HepG2 (cell line): Measurements from ENCODE around the gene URM1. TPM values are rescaled to one million over a fixed set of nuclear protein-coding genes. Genes with fewer than 3 reads are reported as not detected.

ENCODE experiments used
- FOXO4 ChIP-seq: sonication (generic); formaldehyde crosslinking; conservative IDR thresholded peaks from 2 replicates; pipeline ENCODE4 v1.8.1; 2023; ENCODE audit warnings: missing genetic modification reagents
- HNRNPH1 ChIP-seq: fragments of 200-400 bp; formaldehyde crosslinking; optimal IDR thresholded peaks from 2 replicates; pipeline ENCODE3; 2017; ENCODE audit warnings: mild to moderate bottlenecking, low read depth, low read length
- KIAA2018 ChIP-seq: sonication (generic); formaldehyde crosslinking; IDR thresholded peaks from 2 replicates; pipeline ENCODE4 v1.5.0; 2020; ENCODE audit warnings: mild to moderate bottlenecking, missing genetic modification reagents, borderline replicate concordance
- PPARG ChIP-seq: conservative IDR thresholded peaks from 2 replicates; pipeline ENCODE4 v1.6.1; 2016; ENCODE audit warnings: missing biosample characterization, missing genetic modification reagents
- TEF ChIP-seq: sonication (generic); formaldehyde crosslinking; IDR thresholded peaks from 2 replicates; pipeline ENCODE4 v1.5.0; 2020; ENCODE audit warnings: missing genetic modification reagents
- TGIF2 ChIP-seq: IDR thresholded peaks from 2 replicates; pipeline ENCODE4 v1.6.1; 2016; ENCODE audit warnings: control low read depth, missing compliant biosample characterization
- ZNF282 ChIP-seq: fragments of 450-650 bp; IDR thresholded peaks from 2 replicates; pipeline ENCODE4 v1.6.1; 2018; ENCODE audit not compliant: partially characterized antibody
- ZNF343 ChIP-seq: sonication (generic); formaldehyde crosslinking; IDR thresholded peaks from 2 replicates; pipeline ENCODE4 v1.4.0; 2020; ENCODE audit warnings: mild to moderate bottlenecking, missing genetic modification reagents
- ZNF552 ChIP-seq: sonication (generic); formaldehyde crosslinking; IDR thresholded peaks from 2 replicates; pipeline ENCODE4 v1.9.0; 2022; ENCODE audit warnings: missing genetic modification reagents, mild to moderate bottlenecking, borderline replicate concordance
- polyA plus RNA-seq, 8 experiments: library from polyadenylated mRNA; depleted of rRNA in 3 of 8; stranded (reverse) in 7 of 8; unstranded in 1 of 8; fragments of >200 nt; fragmentation: Illumina TruSeq in 4 of 8; extraction: Trizol in 4 of 8; gene quantifications; 2 replicates each; pipeline versions ENCODE4 v1.2.1 to v1.2.3, GENCODE V29; 2011 to 2016; ENCODE audit warnings: low read depth in 4 of 8, missing spikeins in 1 of 8, mixed read lengths in 1 of 8; ENCODE audit not compliant: insufficient read depth in 1 of 8
- total RNA-seq, 5 experiments: library from RNA; depleted of rRNA; stranded (reverse); fragments of >200 nt; fragmentation: Illumina TruSeq; extraction: Trizol; gene quantifications; 2 replicates each; pipeline ENCODE4 v1.2.3, GENCODE V29; 2016; ENCODE audit warnings: low read depth in 1 of 5

The URM1 gene
- total and polyA plus RNA-seq, 2 of the 13 experiments (the other 11 are each of a cell fraction or from before 2014, with no cell fraction given): 37.1 to 41.3 TPM

GRCh38 chr9:128390150-128390812 lies 19.1 kb downstream of the URM1 start (continued):
- TF ChIP-seq KIAA2018 (CRISPR knock-in tag) (no peak), TEF (CRISPR knock-in tag) (no peak), PPARG (no peak), HNRNPH1 (no peak), FOXO4 (CRISPR knock-in tag) (no peak), ZNF282 (no peak), TGIF2 (CRISPR knock-in tag) (no peak), ZNF343 (CRISPR knock-in tag) (no peak), ZNF552 (no peak)
